HepG2 (cell line): ENCODE data around the gene CAPN7. TPM values are rescaled to one million over a fixed set of nuclear protein-coding genes. Genes with fewer than 3 reads are reported as not detected.
A peak's percentile ranks its signal among the peaks of the same experiment; 100 is the strongest.

Experiments used
- ARNTL ChIP-seq: sonication (generic); formaldehyde crosslinking; IDR thresholded peaks from 2 replicates; pipeline ENCODE4 v1.4.0; 2020; ENCODE audit warnings: mild to moderate bottlenecking, missing genetic modification reagents
- EP300 ChIP-seq, 3 experiments: sonication (generic) in 1 of 3; formaldehyde crosslinking in 1 of 3; IDR thresholded peaks; 2 replicates each; pipeline versions ENCODE4 v1.5.1 to v1.6.1; 2011 to 2020; ENCODE audit warnings: low read depth in 2 of 3, low read length in 2 of 3, borderline replicate concordance in 1 of 3, improper control_type of control experiment in 1 of 3, mild to moderate bottlenecking in 1 of 3, missing genetic modification reagents in 1 of 3, moderate library complexity in 1 of 3
- FOXA1 ChIP-seq, 2 experiments: fragments of 450-650 bp in 1 of 2; sonication (generic) in 1 of 2; formaldehyde crosslinking in 1 of 2; IDR thresholded peaks; 2 replicates each; pipeline versions ENCODE4 v1.4.0 to v1.6.1; 2016 to 2020; ENCODE audit warnings: missing genetic modification reagents in 1 of 2
- MAFF ChIP-seq: IDR thresholded peaks from 2 replicates; pipeline ENCODE4 v1.6.1; 2011; ENCODE audit warnings: low read depth, low read length, improper control_type of control experiment
- RBM39 ChIP-seq: fragments of 200-400 bp; formaldehyde crosslinking; IDR thresholded peaks from one replicate; pipeline ENCODE4 v1.6.1; 2018; ENCODE audit warnings: antibody characterized with exemption, mild to moderate bottlenecking, low read depth, low read length; ENCODE audit not compliant: poor library complexity, severe bottlenecking
- REL ChIP-seq: sonication (generic); formaldehyde crosslinking; conservative IDR thresholded peaks from 2 replicates; pipeline ENCODE4 v1.8.0; 2022; ENCODE audit warnings: mild to moderate bottlenecking, missing genetic modification reagents, moderate library complexity
- SALL1 ChIP-seq: sonication (generic); formaldehyde crosslinking; IDR thresholded peaks from 2 replicates; pipeline ENCODE4 v1.8.0; 2022; ENCODE audit warnings: mild to moderate bottlenecking, missing genetic modification reagents
- SIX4 ChIP-seq: sonication (generic); formaldehyde crosslinking; IDR thresholded peaks from 2 replicates; pipeline ENCODE4 v1.4.0; 2020; ENCODE audit warnings: missing genetic modification reagents
- SOX13 ChIP-seq, 3 experiments: fragments of 450-650 bp in 1 of 3; sonication (generic) in 1 of 3; formaldehyde crosslinking in 1 of 3; IDR thresholded peaks in 2 of 3; conservative IDR thresholded peaks in 1 of 3; 2 replicates each; pipeline versions ENCODE4 v1.5.0 to v1.6.1; 2016 to 2020; ENCODE audit warnings: antibody characterized with exemption in 1 of 3, mild to moderate bottlenecking in 1 of 3, missing compliant biosample characterization in 1 of 3, missing genetic modification reagents in 1 of 3, moderate library complexity in 1 of 3
- TCF7L2 ChIP-seq: IDR thresholded peaks from 2 replicates; pipeline ENCODE4 v1.6.1; 2011; ENCODE audit warnings: mild to moderate bottlenecking, low read depth, low read length, moderate library complexity
- ZFX ChIP-seq: sonication (generic); formaldehyde crosslinking; IDR thresholded peaks from 2 replicates; pipeline ENCODE4 v1.4.0; 2020; ENCODE audit warnings: mild to moderate bottlenecking, low read depth, missing genetic modification reagents, moderate library complexity
- ZNF883 ChIP-seq: sonication (generic); formaldehyde crosslinking; IDR thresholded peaks from 2 replicates; pipeline ENCODE4 v1.5.1; 2020; ENCODE audit warnings: mild to moderate bottlenecking, missing genetic modification reagents; ENCODE audit errors: not compliant biosample characterization
- polyA plus RNA-seq, 8 experiments: library from polyadenylated mRNA; depleted of rRNA in 3 of 8; stranded (reverse) in 7 of 8; unstranded in 1 of 8; fragments of >200 nt; fragmentation: Illumina TruSeq in 4 of 8; extraction: Trizol in 4 of 8; gene quantifications; 2 replicates each; pipeline versions ENCODE4 v1.2.1 to v1.2.3, GENCODE V29; 2011 to 2016; ENCODE audit warnings: low read depth in 4 of 8, missing spikeins in 1 of 8, mixed read lengths in 1 of 8; ENCODE audit not compliant: insufficient read depth in 1 of 8
- total RNA-seq, 5 experiments: library from RNA; depleted of rRNA; stranded (reverse); fragments of >200 nt; fragmentation: Illumina TruSeq; extraction: Trizol; gene quantifications; 2 replicates each; pipeline ENCODE4 v1.2.3, GENCODE V29; 2016; ENCODE audit warnings: low read depth in 1 of 5
- TF ChIP-seq, protein P1 (sequence below), 2 experiments: fragments of 450-650 bp in 1 of 2; sonication (generic) in 1 of 2; formaldehyde crosslinking; IDR thresholded peaks; 2 replicates each; pipeline versions ENCODE4 v1.5.0 to v1.8.0; 2020 to 2022; ENCODE audit warnings: mild to moderate bottlenecking in 1 of 2, missing genetic modification reagents in 1 of 2
- TF ChIP-seq, protein P2 (sequence below): sonication (generic); formaldehyde crosslinking; IDR thresholded peaks from 2 replicates; pipeline ENCODE4 v1.4.0; 2020; ENCODE audit warnings: missing genetic modification reagents, borderline replicate concordance
- TF ChIP-seq, protein P3 (sequence below): sonication (generic); formaldehyde crosslinking; IDR thresholded peaks from 2 replicates; pipeline ENCODE4 v1.9.0; 2021; ENCODE audit warnings: missing genetic modification reagents, borderline replicate concordance

Gene CAPN7
- total and polyA plus RNA-seq, 2 of the 13 experiments (the other 11 are each of a cell fraction or from before 2014, with no cell fraction given): 16.7 to 36.8 TPM

DNA sequence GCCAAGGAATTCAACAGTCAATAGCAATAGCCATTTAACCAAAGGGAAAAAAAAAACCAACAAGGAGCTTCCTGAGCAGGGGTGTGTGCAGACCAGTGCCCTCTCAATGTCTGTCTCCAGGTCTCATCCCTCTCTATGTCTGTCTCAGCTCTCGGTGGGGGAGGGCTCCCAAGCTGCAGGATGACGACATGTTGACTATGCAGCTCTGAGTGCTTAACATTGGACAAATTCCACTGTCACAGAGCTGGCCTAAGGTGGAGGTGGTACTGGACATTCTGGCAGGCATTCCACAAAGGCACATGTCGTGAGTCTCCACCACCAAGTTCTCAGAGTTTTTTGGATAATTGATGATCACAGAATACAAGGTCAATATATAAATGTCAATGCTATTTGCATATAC, 2.0 kb upstream of the CAPN7 start (continued):
- TF ChIP-seq, protein P1, sequence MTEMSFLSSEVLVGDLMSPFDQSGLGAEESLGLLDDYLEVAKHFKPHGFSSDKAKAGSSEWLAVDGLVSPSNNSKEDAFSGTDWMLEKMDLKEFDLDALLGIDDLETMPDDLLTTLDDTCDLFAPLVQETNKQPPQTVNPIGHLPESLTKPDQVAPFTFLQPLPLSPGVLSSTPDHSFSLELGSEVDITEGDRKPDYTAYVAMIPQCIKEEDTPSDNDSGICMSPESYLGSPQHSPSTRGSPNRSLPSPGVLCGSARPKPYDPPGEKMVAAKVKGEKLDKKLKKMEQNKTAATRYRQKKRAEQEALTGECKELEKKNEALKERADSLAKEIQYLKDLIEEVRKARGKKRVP (CRISPR knock-in tag; IDR thresholded peaks at IDR 0.05): peak in 1 of 2 experiments; percentile 75; a peak in 2 of 4 replicates
- no peak for TF ChIP-seq RBM39
- no peak for TF ChIP-seq SOX13 (IDR thresholded peaks at IDR 0.05)
- TF ChIP-seq SOX13 (CRISPR knock-in tag; conservative IDR thresholded peaks at IDR 0.05 in 1 of 2, IDR thresholded peaks at IDR 0.05 in 1 of 2): no peak
- TF ChIP-seq ZNF883 (CRISPR knock-in tag): no peak
- TF ChIP-seq FOXA1 (IDR thresholded peaks at IDR 0.05): no peak
- peak; percentile 76 for TF ChIP-seq FOXA1 (CRISPR knock-in tag; IDR thresholded peaks at IDR 0.05)
- TF ChIP-seq EP300 (IDR thresholded peaks at IDR 0.05; ENCODE audit: low read depth in 2 of 2, low read length in 2 of 2): no peak
- TF ChIP-seq EP300 (CRISPR knock-in tag; IDR thresholded peaks at IDR 0.05; ENCODE audit: borderline replicate concordance): no peak
- no peak for TF ChIP-seq MAFF
- TF ChIP-seq, protein P2, sequence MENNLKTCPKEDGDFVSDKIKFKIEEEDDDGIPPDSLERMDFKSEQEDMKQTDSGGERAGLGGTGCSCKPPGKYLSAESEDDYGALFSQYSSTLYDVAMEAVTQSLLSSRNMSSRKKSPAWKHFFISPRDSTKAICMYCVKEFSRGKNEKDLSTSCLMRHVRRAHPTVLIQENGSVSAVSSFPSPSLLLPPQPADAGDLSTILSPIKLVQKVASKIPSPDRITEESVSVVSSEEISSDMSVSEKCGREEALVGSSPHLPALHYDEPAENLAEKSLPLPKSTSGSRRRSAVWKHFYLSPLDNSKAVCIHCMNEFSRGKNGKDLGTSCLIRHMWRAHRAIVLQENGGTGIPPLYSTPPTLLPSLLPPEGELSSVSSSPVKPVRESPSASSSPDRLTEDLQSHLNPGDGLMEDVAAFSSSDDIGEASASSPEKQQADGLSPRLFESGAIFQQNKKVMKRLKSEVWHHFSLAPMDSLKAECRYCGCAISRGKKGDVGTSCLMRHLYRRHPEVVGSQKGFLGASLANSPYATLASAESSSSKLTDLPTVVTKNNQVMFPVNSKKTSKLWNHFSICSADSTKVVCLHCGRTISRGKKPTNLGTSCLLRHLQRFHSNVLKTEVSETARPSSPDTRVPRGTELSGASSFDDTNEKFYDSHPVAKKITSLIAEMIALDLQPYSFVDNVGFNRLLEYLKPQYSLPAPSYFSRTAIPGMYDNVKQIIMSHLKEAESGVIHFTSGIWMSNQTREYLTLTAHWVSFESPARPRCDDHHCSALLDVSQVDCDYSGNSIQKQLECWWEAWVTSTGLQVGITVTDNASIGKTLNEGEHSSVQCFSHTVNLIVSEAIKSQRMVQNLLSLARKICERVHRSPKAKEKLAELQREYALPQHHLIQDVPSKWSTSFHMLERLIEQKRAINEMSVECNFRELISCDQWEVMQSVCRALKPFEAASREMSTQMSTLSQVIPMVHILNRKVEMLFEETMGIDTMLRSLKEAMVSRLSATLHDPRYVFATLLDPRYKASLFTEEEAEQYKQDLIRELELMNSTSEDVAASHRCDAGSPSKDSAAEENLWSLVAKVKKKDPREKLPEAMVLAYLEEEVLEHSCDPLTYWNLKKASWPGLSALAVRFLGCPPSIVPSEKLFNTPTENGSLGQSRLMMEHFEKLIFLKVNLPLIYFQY: no peak
- TF ChIP-seq REL (CRISPR knock-in tag): no peak
- TF ChIP-seq ARNTL: no peak
- TF ChIP-seq SIX4 (CRISPR knock-in tag): no peak
- 0 out of 2 replicates have a peak, but pooled peaks have one; percentile 18 for TF ChIP-seq ZFX (CRISPR knock-in tag)
- TF ChIP-seq SALL1: 0 out of 2 replicates have a peak, but pooled peaks have one; percentile 24
- no peak for TF ChIP-seq TCF7L2
- TF ChIP-seq, protein P3, sequence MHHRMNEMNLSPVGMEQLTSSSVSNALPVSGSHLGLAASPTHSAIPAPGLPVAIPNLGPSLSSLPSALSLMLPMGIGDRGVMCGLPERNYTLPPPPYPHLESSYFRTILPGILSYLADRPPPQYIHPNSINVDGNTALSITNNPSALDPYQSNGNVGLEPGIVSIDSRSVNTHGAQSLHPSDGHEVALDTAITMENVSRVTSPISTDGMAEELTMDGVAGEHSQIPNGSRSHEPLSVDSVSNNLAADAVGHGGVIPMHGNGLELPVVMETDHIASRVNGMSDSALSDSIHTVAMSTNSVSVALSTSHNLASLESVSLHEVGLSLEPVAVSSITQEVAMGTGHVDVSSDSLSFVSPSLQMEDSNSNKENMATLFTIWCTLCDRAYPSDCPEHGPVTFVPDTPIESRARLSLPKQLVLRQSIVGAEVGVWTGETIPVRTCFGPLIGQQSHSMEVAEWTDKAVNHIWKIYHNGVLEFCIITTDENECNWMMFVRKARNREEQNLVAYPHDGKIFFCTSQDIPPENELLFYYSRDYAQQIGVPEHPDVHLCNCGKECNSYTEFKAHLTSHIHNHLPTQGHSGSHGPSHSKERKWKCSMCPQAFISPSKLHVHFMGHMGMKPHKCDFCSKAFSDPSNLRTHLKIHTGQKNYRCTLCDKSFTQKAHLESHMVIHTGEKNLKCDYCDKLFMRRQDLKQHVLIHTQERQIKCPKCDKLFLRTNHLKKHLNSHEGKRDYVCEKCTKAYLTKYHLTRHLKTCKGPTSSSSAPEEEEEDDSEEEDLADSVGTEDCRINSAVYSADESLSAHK (CRISPR knock-in tag): no peak
